Lung (tissue), 12 donors: ENCODE measurements around the gene ATP8B3. TPM values are rescaled to one million over a fixed set of nuclear protein-coding genes. Genes with fewer than 3 reads are reported as not detected.

Experiments used
- ATAC-seq: fragments of 200-7000 bp; cut with Tn5 transposase; one replicate; pipeline ENCODE4 v1.9.1; 2020; ENCODE audit warnings: moderate number of reproducible peaks; ENCODE audit not compliant: insufficient read depth, low FRiP score
- DNase-seq, 3 donors: peaks; one replicate each; pipeline ENCODE4 v3.0.0-alpha.2; 2013 to 2017
- H3K27ac ChIP-seq, 2 donors: one replicate each; pipeline ENCODE4 v1.5.1; 2013; ENCODE audit warnings: mild to moderate bottlenecking in 2 of 2, moderate library complexity in 2 of 2, control low read depth in 1 of 2, inconsistent platforms in 1 of 2, low read depth in 1 of 2, low read length in 1 of 2
- H3K27me3 ChIP-seq, 3 donors: one replicate each; pipeline ENCODE4 v1.5.1; 2013; ENCODE audit warnings: low read length in 2 of 3; ENCODE audit not compliant: control insufficient read depth in 3 of 3, insufficient read depth in 3 of 3
- H3K36me3 ChIP-seq, 4 donors: one replicate each; pipeline ENCODE4 v1.5.1; 2013; ENCODE audit warnings: low read length in 4 of 4, mild to moderate bottlenecking in 1 of 4, moderate library complexity in 1 of 4; ENCODE audit not compliant: control insufficient read depth in 4 of 4, insufficient read depth in 4 of 4
- H3K4me1 ChIP-seq, 5 donors: one replicate each; pipeline ENCODE4 v1.5.1; 2013; ENCODE audit warnings: low read length in 5 of 5, mild to moderate bottlenecking in 2 of 5, moderate library complexity in 1 of 5; ENCODE audit not compliant: control insufficient read depth in 5 of 5, insufficient read depth in 5 of 5
- H3K4me3 ChIP-seq: one replicate; pipeline ENCODE4 v1.5.1; 2013; ENCODE audit warnings: mild to moderate bottlenecking, control low read depth, moderate library complexity
- H3K9ac ChIP-seq, 2 donors: one replicate each; pipeline ENCODE4 v1.5.1; 2013; ENCODE audit warnings: low read length in 2 of 2, control low read depth in 1 of 2; ENCODE audit not compliant: insufficient read depth in 1 of 2
- H3K9me3 ChIP-seq, 4 donors: one replicate each; pipeline ENCODE4 v1.5.1; 2013; ENCODE audit warnings: low read length in 3 of 4, mild to moderate bottlenecking in 1 of 4, moderate library complexity in 1 of 4; ENCODE audit not compliant: control insufficient read depth in 4 of 4, insufficient read depth in 3 of 4
- WGBS, 2 donors: extraction: QIAGEN DNeasy Blood & Tissue Kit; methylation state at CpG; one replicate each; pipeline ENCODE4 v1.1.7; 2013; 5-methylcytosine and 5-hydroxymethylcytosine counted together
- polyA plus RNA-seq, 2 donors: library from polyadenylated mRNA; stranded (reverse); fragments of 200-250 nt; gene quantifications; one replicate each; pipeline ENCODE4 v1.2.1, GENCODE V29; 2013
- total RNA-seq, 2 donors: library from RNA; depleted of rRNA in 1 of 2; stranded (reverse); fragments of >200 nt in 1 of 2; gene quantifications; one replicate each; pipeline ENCODE4 v1.2.1, GENCODE V29; 2014 to 2021
- TF ChIP-seq, protein P1 (sequence below): IDR thresholded peaks from 2 replicates; pipeline ENCODE4 v1.5.1; 2012; ENCODE audit warnings: mild to moderate bottlenecking; ENCODE audit errors: control extremely low read depth, extremely low read depth
- donor health status: control.
- donor health status: control.
- donor health status: Bipolar disorder and iron deficiency.
- donor health status: healthy.
- donor health status: DM: yes; HTN: yes; CAD: no.

ATP8B3 gene
- total and polyA plus RNA-seq, 4 donors = 0.69 to 2.4 (median 1.8) TPM

DNA sequence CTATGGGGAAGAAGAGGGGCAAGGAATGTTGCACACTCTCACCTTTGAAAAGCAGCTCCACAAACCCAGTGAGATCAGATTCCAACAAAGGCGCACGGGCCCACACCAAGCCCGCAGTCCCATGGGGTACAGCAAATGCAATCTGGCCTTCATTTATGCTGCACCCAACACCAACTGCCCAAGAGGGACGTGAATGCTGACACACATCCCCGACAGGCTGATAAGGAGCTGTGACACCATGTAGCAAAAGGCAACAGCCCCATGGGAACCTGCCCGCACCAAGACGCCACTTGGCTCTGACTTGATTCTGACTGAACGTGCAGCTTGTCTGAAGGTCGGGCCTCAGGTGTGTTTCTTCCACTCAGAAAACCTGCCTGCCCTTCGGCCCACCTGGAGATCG lies 18.9 kb upstream of the ATP8B3 start:
- no peak overlapping the region for H3K4me3 ChIP-seq
- DNase-seq = no peak
- ATAC-seq = no peak
- H3K36me3 ChIP-seq = peaks cover 0 to 35% (median 0%) of the 10 kb centered on the region in 4 donors
- 90 to 95% methylated on average over 11 of the region's 11 CpGs for WGBS, 2 donors
- H3K4me1 ChIP-seq = peaks cover 0 to 3% (median 0%) of the 10 kb centered on the region in 5 donors
- TF ChIP-seq, protein P1, sequence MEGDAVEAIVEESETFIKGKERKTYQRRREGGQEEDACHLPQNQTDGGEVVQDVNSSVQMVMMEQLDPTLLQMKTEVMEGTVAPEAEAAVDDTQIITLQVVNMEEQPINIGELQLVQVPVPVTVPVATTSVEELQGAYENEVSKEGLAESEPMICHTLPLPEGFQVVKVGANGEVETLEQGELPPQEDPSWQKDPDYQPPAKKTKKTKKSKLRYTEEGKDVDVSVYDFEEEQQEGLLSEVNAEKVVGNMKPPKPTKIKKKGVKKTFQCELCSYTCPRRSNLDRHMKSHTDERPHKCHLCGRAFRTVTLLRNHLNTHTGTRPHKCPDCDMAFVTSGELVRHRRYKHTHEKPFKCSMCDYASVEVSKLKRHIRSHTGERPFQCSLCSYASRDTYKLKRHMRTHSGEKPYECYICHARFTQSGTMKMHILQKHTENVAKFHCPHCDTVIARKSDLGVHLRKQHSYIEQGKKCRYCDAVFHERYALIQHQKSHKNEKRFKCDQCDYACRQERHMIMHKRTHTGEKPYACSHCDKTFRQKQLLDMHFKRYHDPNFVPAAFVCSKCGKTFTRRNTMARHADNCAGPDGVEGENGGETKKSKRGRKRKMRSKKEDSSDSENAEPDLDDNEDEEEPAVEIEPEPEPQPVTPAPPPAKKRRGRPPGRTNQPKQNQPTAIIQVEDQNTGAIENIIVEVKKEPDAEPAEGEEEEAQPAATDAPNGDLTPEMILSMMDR = no peak
- H3K9me3 ChIP-seq = no peaks in the 10 kb centered on the region
- H3K27ac ChIP-seq = no peak overlapping the region
- no peaks in the 10 kb centered on the region for H3K27me3 ChIP-seq
- H3K9ac ChIP-seq = no peak overlapping the region

DNA sequence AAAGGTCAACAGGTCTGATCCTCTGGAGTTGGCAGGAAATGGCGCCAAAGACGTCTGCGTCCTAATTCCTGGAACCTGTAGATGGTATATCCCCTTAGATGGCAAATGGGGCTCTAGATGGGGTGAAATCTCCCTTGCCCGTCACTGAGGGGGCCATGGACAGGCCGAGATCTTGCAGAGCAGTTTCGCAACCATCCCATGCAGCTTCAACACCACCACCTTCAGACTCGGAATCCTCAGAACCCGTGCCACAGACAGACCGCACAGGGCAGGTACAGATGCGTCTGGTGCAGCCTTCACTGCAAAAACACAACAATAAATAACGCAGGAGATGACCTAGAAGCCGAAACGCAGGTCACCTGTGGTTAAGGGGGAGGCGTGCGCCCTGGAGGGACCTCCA lies 18.5 kb upstream of the ATP8B3 start:
- ATAC-seq = no peak
- WGBS, 2 donors = 84 to 85% methylated on average over 15 of the region's 15 CpGs
- TF ChIP-seq, protein P1 = no peak

DNA sequence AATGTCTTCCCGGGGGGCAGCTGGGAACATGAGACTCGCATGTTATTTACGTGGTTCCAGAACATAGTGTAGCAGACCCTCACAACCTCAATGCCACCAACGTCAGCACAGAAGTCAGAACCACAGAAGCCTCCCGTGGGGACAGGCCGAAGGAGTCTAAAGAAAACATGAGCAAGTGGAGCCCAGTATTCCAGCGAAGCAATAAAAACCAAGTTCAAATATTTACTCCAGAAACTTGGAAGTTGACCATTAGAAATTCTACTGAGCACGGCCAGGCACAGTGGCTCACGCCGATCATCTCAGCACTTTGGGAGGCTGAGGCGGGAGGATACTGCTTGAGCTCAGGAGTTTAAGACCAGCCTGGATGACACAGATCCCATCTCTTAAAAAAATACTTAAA lies 17.9 kb upstream of the ATP8B3 start:
- no peak overlapping the region for H3K27ac ChIP-seq
- peaks cover 0 to 35% (median 0%) of the 10 kb centered on the region in 4 donors for H3K36me3 ChIP-seq

More for the DNA sequence above, 18.5 kb upstream of the ATP8B3 start:
- Histone ChIP-seq H3K36me3 (peaks cover 0 to 35% (median 0%) of the 10 kb centered on the region in 4 donors), H3K4me1 (peaks cover 0 to 3% (median 0%) of the 10 kb centered on the region in 5 donors), H3K9me3 (no peaks in the 10 kb centered on the region), H3K9ac (no peak overlapping the region), H3K4me3 (no peak overlapping the region), H3K27me3 (no peaks in the 10 kb centered on the region), H3K27ac (no peak overlapping the region)
- DNase-seq = no peak

More for the DNA sequence above, 17.9 kb upstream of the ATP8B3 start:
- Histone ChIP-seq H3K9ac (no peak overlapping the region), H3K27me3 (no peaks in the 10 kb centered on the region), H3K4me3 (no peak overlapping the region), H3K4me1 (peaks cover 0 to 3% (median 0%) of the 10 kb centered on the region in 5 donors), H3K9me3 (no peaks in the 10 kb centered on the region)
- no peak for ATAC-seq
- 92 to 95% methylated on average over 11 of the region's 11 CpGs for WGBS, 2 donors
- no peak for DNase-seq
- TF ChIP-seq, protein P1 = no peak
